ENCODE measurements around the gene VIM.
A peak's percentile ranks its signal among the peaks of the same experiment; 100 is the strongest.
"Not testable (repeated sequence)": the region's sequence is repeated elsewhere in the genome, so short reads cannot be mapped to it uniquely, and the experiment has no call there.

The VIM gene

DNA sequence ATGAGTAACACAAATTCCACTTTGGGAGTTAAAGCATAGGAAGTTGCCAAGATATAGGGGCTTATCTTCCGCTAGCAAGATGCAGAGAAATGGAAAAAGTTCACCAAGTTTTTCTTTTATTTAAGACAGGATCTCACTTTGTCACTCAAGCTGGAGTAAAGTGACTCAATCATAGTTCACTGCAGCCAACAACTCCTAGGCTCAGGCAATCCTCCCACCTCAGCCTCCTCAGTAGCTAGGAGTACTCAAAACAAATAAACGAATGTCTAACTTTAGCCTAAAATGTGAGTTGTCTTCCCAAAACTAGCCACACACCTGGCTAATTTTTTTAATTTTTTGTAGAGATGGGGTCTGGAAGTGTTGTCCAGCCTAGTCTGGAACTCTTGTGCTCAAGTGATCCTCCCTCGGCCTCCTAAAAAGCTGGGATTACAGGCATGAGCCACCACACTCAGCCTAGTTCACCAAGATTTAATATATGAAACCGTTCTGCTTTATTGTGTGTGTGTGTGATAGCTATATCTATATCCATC is 9.9 kb downstream of the VIM start:
- in situ Hi-C loops (cut with HindIII; ENCODE audit: low pct_unique_long_range_greater_than_20kb, low sequenced_read_pairs), result no loop called here

DNA sequence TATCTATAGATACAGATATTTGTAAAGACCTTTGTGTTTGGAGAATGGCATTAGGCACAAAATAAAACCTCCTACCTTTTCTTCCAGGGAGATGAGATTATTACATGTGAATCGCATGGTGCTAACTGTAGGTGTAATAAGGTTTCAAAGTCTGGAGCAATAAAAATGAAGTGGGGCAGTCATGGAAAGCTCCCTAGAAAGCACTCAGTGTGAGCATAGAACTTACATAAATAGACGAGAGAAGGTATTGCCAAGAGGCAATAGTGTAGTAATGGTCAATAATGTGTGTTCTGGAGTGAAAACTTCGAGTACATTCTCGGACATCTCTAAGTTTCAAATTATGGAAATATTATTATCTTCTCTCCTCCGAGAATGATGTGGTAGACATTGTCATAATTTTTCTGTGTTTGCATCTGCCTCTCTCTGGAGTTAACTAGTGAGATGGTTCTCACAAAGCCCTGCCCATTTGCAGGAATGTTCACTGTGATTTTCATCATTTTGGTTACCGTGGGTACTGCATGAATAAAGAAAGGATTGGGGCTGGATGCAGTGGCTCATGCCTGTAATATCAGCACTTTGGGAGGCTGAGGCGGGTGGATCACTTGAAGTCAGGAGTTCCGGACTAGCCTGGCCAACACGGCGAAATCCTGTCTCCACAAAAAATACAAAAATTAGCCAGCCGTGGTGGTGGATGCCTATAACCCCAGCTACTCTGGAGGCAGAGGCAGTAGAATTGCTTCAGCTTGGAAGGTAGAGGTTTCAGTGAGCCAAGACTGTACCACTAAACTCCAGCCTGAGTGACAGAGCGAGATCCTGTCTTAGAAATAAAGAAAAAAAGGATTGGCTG is 10.6 kb downstream of the VIM start:
- no peak for TF ChIP-seq JUND (IDR thresholded peaks at IDR 0.05; ENCODE audit: low read depth)
- in situ Hi-C loops (cut with HindIII; ENCODE audit: low pct_unique_long_range_greater_than_20kb, low sequenced_read_pairs), result no loop called here
- no peak for DNase-seq (ENCODE audit: low read depth in 1 of 2, low spot score in 1 of 2)

More for the DNA sequence above, 9.9 kb downstream of the VIM start:
- no peak for TF ChIP-seq JUND (IDR thresholded peaks at IDR 0.05; ENCODE audit: low read depth)
- no peak for DNase-seq (ENCODE audit: low read depth in 1 of 2, low spot score in 1 of 2)

GRCh38 chr10:17239345-17240085 is 11.5 kb downstream of the VIM start:
- no peak for DNase-seq (ENCODE audit: low read depth in 1 of 2, low spot score in 1 of 2)
- in situ Hi-C loops (cut with HindIII; ENCODE audit: low pct_unique_long_range_greater_than_20kb, low sequenced_read_pairs), result no loop called here
- no peak for TF ChIP-seq JUND (IDR thresholded peaks at IDR 0.05; ENCODE audit: low read depth)

DNA sequence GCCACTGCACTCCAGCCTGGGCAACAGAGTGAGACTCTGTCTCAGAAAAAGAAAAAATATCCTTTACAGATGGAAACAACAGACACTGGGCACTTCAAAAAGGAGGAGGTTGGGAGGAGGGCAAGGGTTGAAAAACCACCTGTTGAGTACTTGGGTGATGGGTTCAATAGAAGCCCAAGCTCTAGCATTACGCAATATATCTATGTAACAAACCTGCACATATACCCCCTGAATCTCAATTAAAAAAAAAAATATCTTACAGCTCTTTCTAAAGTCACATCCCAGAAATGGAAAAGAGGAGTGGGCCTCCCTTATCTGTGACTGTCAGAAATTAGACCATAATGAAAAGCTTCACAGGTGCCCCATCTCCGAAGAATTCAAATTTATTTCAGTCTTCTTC is 12.1 kb downstream of the VIM start:
- in situ Hi-C loops (cut with HindIII; ENCODE audit: low pct_unique_long_range_greater_than_20kb, low sequenced_read_pairs), result no loop called here
- TF ChIP-seq JUND (IDR thresholded peaks at IDR 0.05; ENCODE audit: low read depth), result no peak
- DNase-seq (ENCODE audit: low read depth in 1 of 2, low spot score in 1 of 2), result no peak

DNA sequence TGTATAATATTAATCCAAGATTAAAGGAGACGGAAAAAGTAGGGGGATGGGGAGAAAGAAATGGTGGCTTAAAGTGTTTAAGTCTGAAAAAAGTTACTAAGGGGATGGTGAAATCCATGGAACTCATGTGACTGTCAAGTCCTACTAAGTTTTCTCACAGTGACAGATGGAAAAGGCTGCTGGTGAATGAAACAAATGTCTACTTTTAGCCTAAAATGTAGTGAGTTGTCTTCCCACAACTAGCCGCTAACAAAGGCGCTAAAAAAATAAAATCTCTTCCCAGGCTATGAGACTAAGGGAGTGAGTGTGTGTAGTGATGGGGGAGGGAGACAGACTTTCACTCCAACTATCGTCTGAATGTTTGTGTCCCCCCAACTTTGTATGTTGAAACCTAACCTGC is 12.6 kb downstream of the VIM start:
- no peak for DNase-seq (ENCODE audit: low read depth in 1 of 2, low spot score in 1 of 2)
- TF ChIP-seq JUND (IDR thresholded peaks at IDR 0.05; ENCODE audit: low read depth), result no peak
- in situ Hi-C loops (cut with HindIII; ENCODE audit: low pct_unique_long_range_greater_than_20kb, low sequenced_read_pairs), result no loop called here

- in situ Hi-C loops (cut with HindIII; ENCODE audit: low pct_unique_long_range_greater_than_20kb, low sequenced_read_pairs), result no loop called here
- DNase-seq (ENCODE audit: low read depth in 1 of 2, low spot score in 1 of 2), result no peak
- no peak for TF ChIP-seq JUND (IDR thresholded peaks at IDR 0.05; ENCODE audit: low read depth)
Measured at GRCh38 chr10:17241611-17242333, 13.7 kb downstream of the VIM start.

DNA sequence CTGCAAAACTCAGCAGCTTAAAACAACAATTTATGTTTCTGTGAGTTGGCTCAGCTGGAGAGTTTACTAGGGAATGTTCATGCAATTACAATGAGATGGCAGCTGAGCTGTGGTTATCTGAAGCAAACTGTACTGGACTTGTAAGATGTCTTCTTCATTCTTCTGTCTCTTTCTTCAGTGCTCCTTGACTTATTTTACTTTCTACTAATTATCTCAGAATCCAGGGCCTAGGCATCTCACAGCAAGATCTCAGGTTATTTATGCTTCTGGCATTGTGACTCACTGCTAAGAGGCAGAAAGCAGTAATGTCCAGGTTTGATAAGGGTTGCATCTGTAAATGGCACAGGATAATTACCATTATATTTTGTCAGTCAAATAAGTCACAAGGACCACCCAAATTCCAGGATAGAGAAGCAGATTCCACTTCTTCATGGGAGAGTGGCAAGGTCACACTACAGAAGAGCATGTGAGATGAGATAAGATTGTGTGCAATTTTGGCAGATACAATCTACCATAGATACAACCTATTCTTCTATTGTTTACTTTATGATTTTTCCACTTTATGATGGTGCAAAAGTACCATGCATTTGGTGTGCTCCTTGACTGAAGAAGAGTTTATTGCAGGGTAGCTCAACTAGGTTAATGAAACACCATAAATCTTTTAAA is 16.8 kb downstream of the VIM start:
- TF ChIP-seq JUND (IDR thresholded peaks at IDR 0.05; ENCODE audit: low read depth), result no peak
- in situ Hi-C loops (cut with HindIII; ENCODE audit: low pct_unique_long_range_greater_than_20kb, low sequenced_read_pairs), result no loop called here
- no peak for DNase-seq (ENCODE audit: low read depth in 1 of 2, low spot score in 1 of 2)

DNA sequence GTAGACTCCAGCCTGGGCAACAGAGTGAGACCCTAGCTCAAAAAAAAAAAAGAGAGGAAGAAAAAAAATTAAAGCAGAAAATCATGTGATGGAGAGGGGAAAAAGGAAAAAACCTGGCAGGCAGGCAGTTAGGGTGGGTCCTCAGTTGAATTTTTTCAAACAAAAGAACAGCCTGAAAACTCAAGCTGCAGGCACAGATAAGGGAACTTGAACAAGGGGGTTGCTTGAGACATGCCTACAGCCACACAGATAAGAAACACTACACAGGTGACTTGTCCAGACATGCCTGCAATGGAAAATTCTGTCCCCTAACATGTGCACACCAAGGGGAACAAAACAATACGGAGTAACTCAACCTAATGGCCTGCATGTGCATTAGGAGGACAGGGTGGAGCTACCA is 19.2 kb downstream of the VIM start:
- in situ Hi-C loops (cut with HindIII; ENCODE audit: low pct_unique_long_range_greater_than_20kb, low sequenced_read_pairs), result no loop called here
- DNase-seq (ENCODE audit: low read depth in 1 of 2, low spot score in 1 of 2), result no peak
- no peak for TF ChIP-seq JUND (IDR thresholded peaks at IDR 0.05; ENCODE audit: low read depth)

- no peak for DNase-seq (ENCODE audit: low read depth in 1 of 2, low spot score in 1 of 2)
- in situ Hi-C loops (cut with HindIII; ENCODE audit: low pct_unique_long_range_greater_than_20kb, low sequenced_read_pairs), result no loop called here
- no peak for TF ChIP-seq JUND (IDR thresholded peaks at IDR 0.05; ENCODE audit: low read depth)
Measured at GRCh38 chr10:17248964-17249363, 20.9 kb downstream of the VIM start.

- DNase-seq (ENCODE audit: low read depth in 1 of 2, low spot score in 1 of 2), result peak in 1 of 2 experiments; percentile 42
- in situ Hi-C loops (cut with HindIII; ENCODE audit: low pct_unique_long_range_greater_than_20kb, low sequenced_read_pairs), result no loop called here
Measured at GRCh38 chr10:17249820-17250219, 21.8 kb downstream of the VIM start.

GRCh38 chr10:17250736-17251135 is 22.7 kb downstream of the VIM start:
- TF ChIP-seq JUND (IDR thresholded peaks at IDR 0.05; ENCODE audit: low read depth), result no peak
- in situ Hi-C loops (cut with HindIII; ENCODE audit: low pct_unique_long_range_greater_than_20kb, low sequenced_read_pairs), result no loop called here

More at GRCh38 chr10:17249820-17250219, 21.8 kb downstream of the VIM start:
- TF ChIP-seq JUND (IDR thresholded peaks at IDR 0.05; ENCODE audit: low read depth), result no peak

GRCh38 chr10:17254543-17255050 is 26.6 kb downstream of the VIM start:
- DNase-seq (ENCODE audit: low read depth in 1 of 2, low spot score in 1 of 2); in situ Hi-C loops (cut with HindIII; ENCODE audit: low pct_unique_long_range_greater_than_20kb, low sequenced_read_pairs): not testable (repeated sequence)

More at GRCh38 chr10:17250736-17251135, 22.7 kb downstream of the VIM start:
- no peak for DNase-seq (ENCODE audit: low read depth in 1 of 2, low spot score in 1 of 2)

Data from T47D (cell line).